ENCODE measurements around the gene SPSB3.

SPSB3 gene

GRCh38 chr16:1767116-1767994 is 15.0 kb downstream of the SPSB3 start:
- no peak overlapping the region for H3K14ac ChIP-seq (ENCODE audit: low read length)

GRCh38 chr16:1766701-1767100 is 15.7 kb downstream of the SPSB3 start:
- no peak overlapping the region for H2AK5ac ChIP-seq (ENCODE audit: low read length)
- peaks cover 2% of the 10 kb centered on the region for H3K79me2 ChIP-seq (ENCODE audit: control insufficient read depth, insufficient read depth, low read length, poor library complexity)
- no peak overlapping the region for H2BK120ac ChIP-seq (ENCODE audit: insufficient read depth, low read length, poor library complexity)
- DNase-seq, result no peak
- H3K14ac ChIP-seq (ENCODE audit: low read length), result no peak overlapping the region
- no peak overlapping the region for H4K91ac ChIP-seq (ENCODE audit: low read depth, low read length)
- H3K79me1 ChIP-seq (ENCODE audit: low read length), result peaks cover 7% of the 10 kb centered on the region
- H3K9ac ChIP-seq (ENCODE audit: low read length), result no peak overlapping the region
- H4K12ac ChIP-seq (ENCODE audit: low read depth, low read length), result no peak overlapping the region
- no peak overlapping the region for H3K27ac ChIP-seq (ENCODE audit: low read depth, low read length)
- no peak overlapping the region for H3K4me3 ChIP-seq (ENCODE audit: low read depth, low read length)
- H2BK12ac ChIP-seq (ENCODE audit: low read length), result no peak overlapping the region
- H3K23ac ChIP-seq (ENCODE audit: low read length), result no peak overlapping the region
- H2AFZ ChIP-seq (ENCODE audit: insufficient read depth, low read length, poor library complexity), result no peak overlapping the region
- no peak overlapping the region for H3K4ac ChIP-seq (ENCODE audit: low read depth, low read length)
- no peak overlapping the region for H2BK5ac ChIP-seq (ENCODE audit: low read depth, low read length, poor library complexity)
- no peaks in the 10 kb centered on the region for H3K27me3 ChIP-seq (ENCODE audit: insufficient read depth, low read length)
- no CpG with 5 or more reads among the region's 18 CpGs for WGBS (ENCODE audit: extremely low coverage, insufficient coverage, insufficient read length)
- no peak overlapping the region for H3K4me2 ChIP-seq (ENCODE audit: low read length)
- H3K36me3 ChIP-seq (ENCODE audit: control insufficient read depth in 1 of 2, insufficient read depth in 2 of 2, low read length in 2 of 2), result peaks cover 68 to 71% of the 10 kb centered on the region in 2 experiments
- peaks cover under 1 to 5% of the 10 kb centered on the region in 2 experiments for H3K4me1 ChIP-seq (ENCODE audit: control insufficient read depth in 1 of 2, insufficient read depth in 2 of 2, low read length in 2 of 2)
- no peak overlapping the region for H3K18ac ChIP-seq (ENCODE audit: low read length)
- no peak overlapping the region for H4K8ac ChIP-seq (ENCODE audit: low read depth, low read length)
- peaks cover 2% of the 10 kb centered on the region for H3K9me3 ChIP-seq (ENCODE audit: insufficient read depth, low read depth, low read length)

More at GRCh38 chr16:1767116-1767994, 15.0 kb downstream of the SPSB3 start:
- Histone ChIP-seq H3K36me3 (ENCODE audit: control insufficient read depth in 1 of 2, insufficient read depth in 2 of 2, low read length in 2 of 2) (peaks cover 65 to 71% of the 10 kb centered on the region in 2 experiments), H3K4ac (ENCODE audit: low read depth, low read length) (no peak overlapping the region), H2BK120ac (ENCODE audit: insufficient read depth, low read length, poor library complexity) (no peak overlapping the region), H3K9me3 (ENCODE audit: insufficient read depth, low read depth, low read length) (peaks cover 2% of the 10 kb centered on the region), H3K18ac (ENCODE audit: low read length) (no peak overlapping the region), H3K4me1 (ENCODE audit: control insufficient read depth in 1 of 2, insufficient read depth in 2 of 2, low read length in 2 of 2) (peaks cover 4 to 11% of the 10 kb centered on the region in 2 experiments), H4K8ac (ENCODE audit: low read depth, low read length) (no peak overlapping the region), H2BK5ac (ENCODE audit: low read depth, low read length, poor library complexity) (no peak overlapping the region), H3K23ac (ENCODE audit: low read length) (no peak overlapping the region), H3K27me3 (ENCODE audit: insufficient read depth, low read length) (no peaks in the 10 kb centered on the region), H3K9ac (ENCODE audit: low read length) (no peak overlapping the region), H4K91ac (ENCODE audit: low read depth, low read length) (no peak overlapping the region), H3K4me2 (ENCODE audit: low read length) (no peak overlapping the region), H4K12ac (ENCODE audit: low read depth, low read length) (no peak overlapping the region), H3K4me3 (ENCODE audit: low read depth, low read length) (no peak overlapping the region), H2AK5ac (ENCODE audit: low read length) (no peak overlapping the region), H3K79me2 (ENCODE audit: control insufficient read depth, insufficient read depth, low read length, poor library complexity) (peaks cover 4% of the 10 kb centered on the region), H3K79me1 (ENCODE audit: low read length) (peaks cover 11% of the 10 kb centered on the region), H2BK12ac (ENCODE audit: low read length) (no peak overlapping the region), H3K27ac (ENCODE audit: low read depth, low read length) (no peak overlapping the region), H2AFZ (ENCODE audit: insufficient read depth, low read length, poor library complexity) (no peak overlapping the region)
- DNase-seq, result no peak
- no CpG with 5 or more reads among the region's 42 CpGs for WGBS (ENCODE audit: extremely low coverage, insufficient coverage, insufficient read length)

- Histone ChIP-seq H3K27ac (ENCODE audit: low read depth, low read length) (no peak overlapping the region), H3K18ac (ENCODE audit: low read length) (no peak overlapping the region)
These were observed 16.1 kb downstream of the SPSB3 start for GRCh38 chr16:1766231-1766630.

GRCh38 chr16:1765826-1766225 is 16.5 kb downstream of the SPSB3 start:
- no peak overlapping the region for H4K8ac ChIP-seq (ENCODE audit: low read depth, low read length)
- peaks cover 2% of the 10 kb centered on the region for H3K79me1 ChIP-seq (ENCODE audit: low read length)
- no peak overlapping the region for H2BK12ac ChIP-seq (ENCODE audit: low read length)
- H3K4me3 ChIP-seq (ENCODE audit: low read depth, low read length), result no peak overlapping the region
- H3K23ac ChIP-seq (ENCODE audit: low read length), result no peak overlapping the region
- no peak overlapping the region for H3K27ac ChIP-seq (ENCODE audit: low read depth, low read length)
- H3K4me1 ChIP-seq (ENCODE audit: control insufficient read depth in 1 of 2, insufficient read depth in 2 of 2, low read length in 2 of 2), result peaks cover 0 to 5% of the 10 kb centered on the region in 2 experiments
- no peak overlapping the region for H3K4ac ChIP-seq (ENCODE audit: low read depth, low read length)
- no peak overlapping the region for H2AK5ac ChIP-seq (ENCODE audit: low read length)
- H4K91ac ChIP-seq (ENCODE audit: low read depth, low read length), result no peak overlapping the region
- no peaks in the 10 kb centered on the region for H3K27me3 ChIP-seq (ENCODE audit: insufficient read depth, low read length)
- H2BK120ac ChIP-seq (ENCODE audit: insufficient read depth, low read length, poor library complexity), result no peak overlapping the region
- no peak overlapping the region for H3K4me2 ChIP-seq (ENCODE audit: low read length)
- H3K9ac ChIP-seq (ENCODE audit: low read length), result no peak overlapping the region
- DNase-seq, result no peak
- H3K14ac ChIP-seq (ENCODE audit: low read length), result no peak overlapping the region
- H4K12ac ChIP-seq (ENCODE audit: low read depth, low read length), result peak overlapping the region; percentile 26
- no peak overlapping the region for H2BK5ac ChIP-seq (ENCODE audit: low read depth, low read length, poor library complexity)
- H3K9me3 ChIP-seq (ENCODE audit: insufficient read depth, low read depth, low read length), result peaks cover 2% of the 10 kb centered on the region
- peaks cover under 1% of the 10 kb centered on the region for H3K79me2 ChIP-seq (ENCODE audit: control insufficient read depth, insufficient read depth, low read length, poor library complexity)
- peaks cover 74 to 78% of the 10 kb centered on the region in 2 experiments for H3K36me3 ChIP-seq (ENCODE audit: control insufficient read depth in 1 of 2, insufficient read depth in 2 of 2, low read length in 2 of 2)
- no peak overlapping the region for H2AFZ ChIP-seq (ENCODE audit: insufficient read depth, low read length, poor library complexity)
- no CpG with 5 or more reads among the region's 22 CpGs for WGBS (ENCODE audit: extremely low coverage, insufficient coverage, insufficient read length)
- no peak overlapping the region for H3K18ac ChIP-seq (ENCODE audit: low read length)

More at GRCh38 chr16:1766231-1766630, 16.1 kb downstream of the SPSB3 start:
- no peak overlapping the region for H4K91ac ChIP-seq (ENCODE audit: low read depth, low read length)
- no peak overlapping the region for H3K4ac ChIP-seq (ENCODE audit: low read depth, low read length)
- no peak overlapping the region for H2BK120ac ChIP-seq (ENCODE audit: insufficient read depth, low read length, poor library complexity)
- no peak overlapping the region for H2BK5ac ChIP-seq (ENCODE audit: low read depth, low read length, poor library complexity)
- H4K12ac ChIP-seq (ENCODE audit: low read depth, low read length), result no peak overlapping the region
- H3K23ac ChIP-seq (ENCODE audit: low read length), result no peak overlapping the region
- H3K4me3 ChIP-seq (ENCODE audit: low read depth, low read length), result no peak overlapping the region
- no peak overlapping the region for H3K9ac ChIP-seq (ENCODE audit: low read length)
- H2AFZ ChIP-seq (ENCODE audit: insufficient read depth, low read length, poor library complexity), result no peak overlapping the region
- peaks cover 71 to 74% of the 10 kb centered on the region in 2 experiments for H3K36me3 ChIP-seq (ENCODE audit: control insufficient read depth in 1 of 2, insufficient read depth in 2 of 2, low read length in 2 of 2)
- no peak for DNase-seq
- H3K9me3 ChIP-seq (ENCODE audit: insufficient read depth, low read depth, low read length), result peaks cover 2% of the 10 kb centered on the region
- WGBS (ENCODE audit: extremely low coverage, insufficient coverage, insufficient read length), result no CpG with 5 or more reads among the region's 19 CpGs
- H3K4me1 ChIP-seq (ENCODE audit: control insufficient read depth in 1 of 2, insufficient read depth in 2 of 2, low read length in 2 of 2), result peaks cover 0 to 5% of the 10 kb centered on the region in 2 experiments
- H2BK12ac ChIP-seq (ENCODE audit: low read length), result no peak overlapping the region
- H4K8ac ChIP-seq (ENCODE audit: low read depth, low read length), result no peak overlapping the region
- H2AK5ac ChIP-seq (ENCODE audit: low read length), result no peak overlapping the region
- peaks cover 5% of the 10 kb centered on the region for H3K79me1 ChIP-seq (ENCODE audit: low read length)
- H3K14ac ChIP-seq (ENCODE audit: low read length), result no peak overlapping the region
- no peaks in the 10 kb centered on the region for H3K27me3 ChIP-seq (ENCODE audit: insufficient read depth, low read length)
- no peak overlapping the region for H3K4me2 ChIP-seq (ENCODE audit: low read length)
- peaks cover 2% of the 10 kb centered on the region for H3K79me2 ChIP-seq (ENCODE audit: control insufficient read depth, insufficient read depth, low read length, poor library complexity)

All from trophoblast cell (in vitro differentiated cells and primary cell).